ENCODE measurements around the gene HEMGN.
"Not testable (repeated sequence)": the region's sequence is repeated elsewhere in the genome, so short reads cannot be mapped to it uniquely, and the experiment has no call there.

The HEMGN gene

GRCh38 chr9:97964901-97965300 is 26.9 kb upstream of the HEMGN start:
- no peak for TF ChIP-seq CTCF (IDR thresholded peaks at IDR 0.05; ENCODE audit: borderline replicate concordance, insufficient read depth, low read depth, low read length)
- no peak overlapping the region for H3K4me3 ChIP-seq (ENCODE audit: low read depth, low read length)

- no peak overlapping the region for H3K4me3 ChIP-seq (ENCODE audit: low read depth, low read length)
- no peak for TF ChIP-seq CTCF (IDR thresholded peaks at IDR 0.05; ENCODE audit: borderline replicate concordance, insufficient read depth, low read depth, low read length)
These were observed 25.3 kb upstream of the HEMGN start for GRCh38 chr9:97963232-97963631.

GRCh38 chr9:97962575-97962974 is 24.6 kb upstream of the HEMGN start:
- no peak overlapping the region for H3K4me3 ChIP-seq (ENCODE audit: low read depth, low read length)
- no peak for TF ChIP-seq CTCF (IDR thresholded peaks at IDR 0.05; ENCODE audit: borderline replicate concordance, insufficient read depth, low read depth, low read length)

- H3K4me3 ChIP-seq (ENCODE audit: low read depth, low read length), result no peak overlapping the region
- TF ChIP-seq CTCF (IDR thresholded peaks at IDR 0.05; ENCODE audit: borderline replicate concordance, insufficient read depth, low read depth, low read length), result no peak
These were observed 24.2 kb upstream of the HEMGN start for GRCh38 chr9:97962136-97962535.

GRCh38 chr9:97961361-97961760 is 23.4 kb upstream of the HEMGN start:
- no peak overlapping the region for H3K4me3 ChIP-seq (ENCODE audit: low read depth, low read length)
- no peak for TF ChIP-seq CTCF (IDR thresholded peaks at IDR 0.05; ENCODE audit: borderline replicate concordance, insufficient read depth, low read depth, low read length)

GRCh38 chr9:97960678-97961328 is 22.8 kb upstream of the HEMGN start:
- not testable (repeated sequence) for H3K4me3 ChIP-seq (ENCODE audit: low read depth, low read length)

- TF ChIP-seq CTCF (IDR thresholded peaks at IDR 0.05; ENCODE audit: borderline replicate concordance, insufficient read depth, low read depth, low read length), result no peak
- no peak overlapping the region for H3K4me3 ChIP-seq (ENCODE audit: low read depth, low read length)
These were observed 21.6 kb upstream of the HEMGN start for GRCh38 chr9:97959585-97959984.

All from GM12875 (cell line).